HL-60/S4 (cell line): ENCODE data around the gene CENPE.

Experiments used
- in situ Hi-C: fragments of 300-500 bp; cut with MboI; formaldehyde crosslinking; loops from 2 replicates; pipeline ENCODE4 v1.14.3; 2022; ENCODE audit warnings: low sequenced_read_pairs

The CENPE gene

DNA sequence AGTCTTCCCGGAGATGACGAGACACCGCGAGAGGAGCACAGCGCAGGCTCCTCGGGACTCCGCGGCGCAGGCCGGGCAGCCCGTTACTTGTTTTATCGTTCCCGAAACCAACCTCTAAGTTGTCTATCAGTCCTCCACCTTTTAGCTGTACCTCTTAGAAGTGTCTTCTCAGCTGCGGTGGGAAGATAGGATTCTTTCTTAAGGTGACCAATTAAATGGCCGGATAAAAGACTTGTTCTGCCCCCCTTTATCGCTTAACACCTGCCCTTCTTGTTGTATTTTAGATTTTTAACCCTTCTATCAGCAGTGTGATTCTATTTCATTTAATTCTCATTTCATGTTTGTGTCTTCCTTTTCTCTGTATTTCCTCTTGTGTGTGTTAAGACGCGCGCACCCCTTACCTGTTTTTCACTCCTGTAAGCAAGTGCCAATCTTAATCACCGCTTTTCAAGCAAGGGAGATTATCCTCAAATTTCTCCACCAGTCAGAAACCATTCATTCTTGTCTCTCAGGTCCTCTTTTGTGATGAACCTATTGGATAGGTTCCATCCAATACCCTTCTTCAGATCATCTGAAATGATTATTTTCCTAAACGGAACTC, 121.3 kb downstream of the CENPE start, which contains the start of gene SLC9B2:
SLC9B2 (minus strand) TSS at position 15 of the 601 bp plus-strand sequence. CDS start 9,211 bp downstream, outside the sequence.
- in situ Hi-C loops: loop anchor here (25.0 kb wide), 1 partner anchor 640 kb away; no protein-coding TSS in a partner anchor

DNA sequence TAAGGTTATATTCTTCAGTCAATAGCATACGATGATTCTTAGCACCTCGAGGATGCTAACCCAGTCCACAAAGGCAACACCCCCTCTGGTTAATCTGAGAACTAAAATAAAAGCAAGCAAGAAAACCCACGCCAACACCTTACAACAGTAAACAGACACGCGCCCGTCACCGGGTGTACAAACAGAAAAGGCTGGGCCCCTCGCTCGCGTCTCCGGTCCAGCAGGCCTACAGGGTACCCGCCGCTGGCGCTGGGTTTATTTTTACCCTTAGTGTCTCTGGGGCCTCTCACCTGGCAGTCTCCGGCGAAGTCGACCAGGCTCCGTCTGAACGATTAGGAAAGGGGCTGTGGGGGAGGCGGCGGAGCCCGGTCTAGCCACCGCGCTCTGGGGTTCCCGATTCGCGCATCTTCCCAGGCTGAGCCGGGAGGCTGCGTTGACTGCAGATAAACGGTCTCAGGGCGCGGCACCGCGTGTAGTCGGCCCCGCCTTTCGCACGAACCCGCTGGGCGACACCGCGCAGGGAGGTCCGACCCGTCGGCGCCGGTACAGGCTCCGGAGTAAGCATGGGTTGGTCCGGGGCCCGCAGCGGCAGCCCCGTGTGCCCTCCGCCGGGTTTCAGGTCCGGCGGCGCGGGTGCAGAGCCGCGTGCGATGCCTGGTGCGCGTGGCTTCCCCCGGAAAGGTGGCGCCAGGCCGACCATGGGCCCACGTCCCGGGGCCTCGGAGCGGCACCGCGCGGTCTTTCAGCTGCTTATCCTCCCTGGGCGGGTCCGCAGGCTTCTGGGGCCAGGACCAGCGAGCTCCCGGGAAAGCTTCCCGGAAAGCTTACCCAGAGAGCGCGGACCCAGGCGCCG, 122.0 kb downstream of the CENPE start:
- in situ Hi-C loops: loop anchor here (25.0 kb wide), 1 partner anchor 639 kb away; no protein-coding TSS in a partner anchor

- in situ Hi-C loops: loop anchor here (25.0 kb wide), 1 partner anchor 638 kb away; no protein-coding TSS in a partner anchor
Measured at GRCh38 chr4:103075435-103075893, 122.7 kb downstream of the CENPE start.

GRCh38 chr4:103074744-103075434, 123.3 kb downstream of the CENPE start:
- in situ Hi-C loops: loop anchor here (25.0 kb wide), 1 partner anchor 638 kb away; no protein-coding TSS in a partner anchor

DNA sequence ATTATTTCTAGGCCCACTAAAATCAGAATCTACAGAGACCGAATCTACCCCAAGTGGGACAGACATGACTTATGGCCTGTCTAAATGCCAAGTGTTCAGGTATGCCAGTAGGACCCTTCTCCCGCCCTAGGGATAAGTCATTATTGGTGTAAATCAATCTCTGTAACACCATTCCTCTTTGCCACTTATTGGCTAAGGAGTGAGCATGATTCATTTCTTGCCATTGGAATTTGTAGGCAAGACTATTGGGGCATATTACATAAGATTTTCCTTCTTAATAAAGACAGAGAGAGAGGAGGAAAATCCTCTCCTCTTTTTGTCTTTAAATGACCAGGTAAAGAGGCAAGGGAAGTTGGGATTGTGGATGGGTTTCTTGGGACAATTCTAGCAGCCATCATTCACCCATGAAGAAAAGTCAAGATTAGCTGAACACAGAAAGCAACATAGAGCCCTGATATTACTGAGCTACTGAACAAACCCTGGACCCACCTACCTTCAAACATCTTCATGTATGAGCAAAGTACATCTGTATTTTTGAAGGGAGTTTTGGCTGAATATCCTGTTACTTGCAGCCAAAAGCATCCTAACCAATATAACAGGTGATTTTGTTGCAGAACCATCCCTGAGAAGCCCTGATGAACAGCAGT, 124.2 kb downstream of the CENPE start:
- in situ Hi-C loops: no loop called here

GRCh38 chr4:103067841-103068547, 130.1 kb downstream of the CENPE start:
- in situ Hi-C loops: no loop called here

DNA sequence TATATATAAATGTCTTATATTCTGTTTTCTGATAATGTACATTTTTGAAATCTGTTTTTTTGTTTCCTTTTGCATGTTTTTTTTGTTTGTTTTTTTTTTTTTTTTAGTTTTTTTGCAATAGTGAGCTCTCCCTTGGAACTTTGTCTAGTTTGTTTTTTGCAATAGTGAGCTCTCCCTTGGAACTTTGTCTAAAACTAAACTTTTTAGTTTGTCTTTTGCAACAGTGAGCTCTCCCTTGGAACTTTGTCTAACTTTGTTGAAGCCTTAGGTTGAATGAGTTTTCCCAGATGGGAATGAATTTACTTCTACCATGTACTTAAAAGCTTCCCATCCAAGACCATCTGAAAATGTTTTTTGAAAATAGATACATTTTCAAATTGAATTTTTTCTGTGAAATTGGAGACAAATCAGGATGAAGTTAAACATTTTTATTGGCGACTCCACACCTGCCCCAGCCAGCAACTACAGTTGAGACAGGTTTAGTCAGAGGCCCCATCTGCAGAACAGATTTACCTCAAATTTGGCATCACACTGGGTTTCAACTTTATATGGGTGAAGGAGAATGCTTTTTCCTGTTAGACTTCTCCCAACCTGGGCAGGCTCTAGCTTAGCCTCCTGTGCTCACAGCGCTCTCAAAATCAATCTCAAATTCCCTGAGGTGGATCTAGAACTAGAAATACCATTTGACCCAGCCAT, 137.5 kb downstream of the CENPE start:
- in situ Hi-C loops: no loop called here
